ENCODE results near the gene SREBF2.
A peak's percentile ranks its signal among the peaks of the same experiment; 100 is the strongest.
"Not testable (repeated sequence)": the region's sequence is repeated elsewhere in the genome, so short reads cannot be mapped to it uniquely, and the experiment has no call there.

SREBF2 gene

GRCh38 chr22:41821471-41822316 lies 11.2 kb upstream of the SREBF2 start:
- peak; percentile 61 for DNase-seq

- DNase-seq = peak; percentile 85
Measured at GRCh38 chr22:41822317-41823057, 10.4 kb upstream of the SREBF2 start.

GRCh38 chr22:41823797-41824196 lies 9.1 kb upstream of the SREBF2 start:
- no peak for DNase-seq

GRCh38 chr22:41825376-41825775 lies 7.5 kb upstream of the SREBF2 start:
- no peak for DNase-seq

GRCh38 chr22:41826021-41826420 lies 6.9 kb upstream of the SREBF2 start:
- DNase-seq = no peak

- no peak for DNase-seq
Measured at GRCh38 chr22:41826430-41827383, 6.2 kb upstream of the SREBF2 start.

- DNase-seq = no peak
Measured at GRCh38 chr22:41827671-41828070, 5.2 kb upstream of the SREBF2 start.

- no peak for DNase-seq
Measured at GRCh38 chr22:41828516-41828915, 4.4 kb upstream of the SREBF2 start.

- DNase-seq = peak; percentile 48
Measured at GRCh38 chr22:41830174-41830573, 2.7 kb upstream of the SREBF2 start.

GRCh38 chr22:41831383-41831782 lies 1.5 kb upstream of the SREBF2 start:
- peak; percentile 43 for DNase-seq

- no peak for DNase-seq
Measured at GRCh38 chr22:41831828-41832552, 915 bp upstream of the SREBF2 start.

- peak; percentile 54 for DNase-seq
Measured at GRCh38 chr22:41833369-41834004, 582 bp downstream of the SREBF2 start.

- DNase-seq = peak; percentile 50
Measured at GRCh38 chr22:41834005-41834944, 1.4 kb downstream of the SREBF2 start.

- DNase-seq = not testable (repeated sequence)
Measured at GRCh38 chr22:41835462-41835861, 2.6 kb downstream of the SREBF2 start.

- no peak for DNase-seq
Measured at GRCh38 chr22:41836551-41836950, 3.6 kb downstream of the SREBF2 start.

- no peak for DNase-seq
Measured at GRCh38 chr22:41838842-41839618, 6.1 kb downstream of the SREBF2 start.

- no peak for DNase-seq
Measured at GRCh38 chr22:41840216-41840615, 7.3 kb downstream of the SREBF2 start.

- DNase-seq = no peak
Measured at GRCh38 chr22:41841085-41841712, 8.3 kb downstream of the SREBF2 start.

All from hematopoietic multipotent progenitor cell treated with erythropoietin and hydrocortisone succinate and interleukin-3 and kit ligand, for 6 days (in vitro differentiated cells).